HG03565 (cell line): Measurements from ENCODE around the gene FADS3.
A peak's percentile ranks its signal among the peaks of the same experiment; 100 is the strongest.

ENCODE experiments used
- ATAC-seq: cut with Tn5 transposase; IDR thresholded peaks from one replicate; pipeline ENCODE4 v1.9.1; 2021; ENCODE audit warnings: mild to moderate bottlenecking, moderate library complexity; ENCODE audit not compliant: unreplicated experiment

Gene FADS3

GRCh38 chr11:61891331-61892084 lies at the start of gene FADS3:
TSS of gene FADS3 (minus strand) at chr11:61891545. CDS start at chr11:61891381, 164 bp downstream.
- ATAC-seq = peak; percentile 53

GRCh38 chr11:61940466-61940865 lies 49.1 kb upstream of the FADS3 start:
- no peak for ATAC-seq

- no peak for ATAC-seq
Observed at GRCh38 chr11:61935861-61936260, 44.5 kb upstream of the FADS3 start.

- no peak for ATAC-seq
Observed at GRCh38 chr11:61930933-61931332, 39.6 kb upstream of the FADS3 start.

GRCh38 chr11:61928606-61929005 lies 37.3 kb upstream of the FADS3 start:
- ATAC-seq = no peak

- ATAC-seq = no peak
Observed at GRCh38 chr11:61927501-61927900, 36.2 kb upstream of the FADS3 start.

- no peak for ATAC-seq
Observed at GRCh38 chr11:61926235-61926634, 34.9 kb upstream of the FADS3 start.

- no peak for ATAC-seq
Observed at GRCh38 chr11:61925736-61926135, 34.4 kb upstream of the FADS3 start.

GRCh38 chr11:61924064-61924455 lies 32.7 kb upstream of the FADS3 start:
- no peak for ATAC-seq

GRCh38 chr11:61923166-61924063 lies 32.1 kb upstream of the FADS3 start:
- no peak for ATAC-seq

- no peak for ATAC-seq
Observed at GRCh38 chr11:61922539-61922938, 31.2 kb upstream of the FADS3 start.

GRCh38 chr11:61921446-61921845 lies 30.1 kb upstream of the FADS3 start:
- ATAC-seq = no peak

- ATAC-seq = no peak
Observed at GRCh38 chr11:61919705-61920631, 28.6 kb upstream of the FADS3 start.

- no peak for ATAC-seq
Observed at GRCh38 chr11:61918938-61919704, 27.8 kb upstream of the FADS3 start.

- no peak for ATAC-seq
Observed at GRCh38 chr11:61918251-61918937, 27.0 kb upstream of the FADS3 start.

GRCh38 chr11:61917334-61918109 lies 26.2 kb upstream of the FADS3 start, which contains the start of gene RAB3IL1:
TSS of gene RAB3IL1 (minus strand) at chr11:61917566. CDS start at chr11:61917367, 199 bp downstream.
- no peak for ATAC-seq

GRCh38 chr11:61916737-61917333 lies 25.5 kb upstream of the FADS3 start:
- no peak for ATAC-seq

GRCh38 chr11:61914471-61915171 lies 23.3 kb upstream of the FADS3 start:
- no peak for ATAC-seq
